Measurements from ENCODE around the gene RAE1. TPM values are rescaled to one million over a fixed set of nuclear protein-coding genes. Genes with fewer than 3 reads are reported as not detected.

RAE1 gene
- total RNA-seq, 3 donors from 2014 or later (not counting 1 experiment from before 2014, with no cell fraction given): 50.3 to 66.8 (median 52.5) TPM

DNA sequence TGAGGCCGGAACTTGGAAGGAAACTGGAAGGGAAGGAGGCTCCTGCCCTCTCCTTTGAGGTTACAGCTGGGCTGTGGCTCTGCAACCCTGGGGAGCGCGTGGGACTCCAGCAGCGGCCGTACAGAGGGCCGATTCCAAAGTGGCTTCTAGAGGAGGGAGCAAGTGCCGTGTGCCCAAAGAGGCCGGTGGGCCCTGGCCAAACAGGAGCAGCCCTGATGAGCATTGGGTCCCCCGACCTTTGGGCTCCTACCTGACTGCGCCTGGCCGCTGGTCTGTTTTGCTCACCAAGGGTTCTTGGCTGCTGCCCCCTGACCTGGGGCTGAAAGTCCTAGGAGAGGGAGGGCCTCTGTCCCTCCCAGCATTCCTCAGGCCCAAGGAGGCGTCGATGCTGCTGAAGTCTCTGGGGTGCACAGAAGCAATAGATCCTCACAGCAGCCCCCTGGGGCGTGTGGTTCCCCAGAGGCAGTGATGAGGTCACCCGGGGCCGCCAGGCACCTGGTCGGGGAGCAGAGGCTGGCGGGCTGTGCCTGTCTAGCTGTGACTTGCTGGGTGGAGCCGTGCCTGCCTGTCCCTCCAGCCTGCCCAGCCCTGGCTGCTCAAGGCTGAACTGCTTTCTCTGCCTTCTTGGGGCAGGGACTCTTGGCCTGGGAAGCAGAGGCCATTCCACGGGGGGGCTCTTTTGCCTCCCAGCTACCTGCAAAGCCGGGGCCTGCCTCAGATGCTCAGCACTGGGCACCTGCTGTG is 49.9 kb downstream of the RAE1 start:
- H3K9me3 Mint-ChIP-seq: no peaks in the 10 kb centered on the region
- peak in 1 of 3 donors; percentile 7 for ATAC-seq
- H3K4me1 ChIP-seq (ENCODE audit: control insufficient read depth, insufficient read depth, low read length): peaks cover 100% of the 10 kb centered on the region
- peak overlapping the region; percentile 95 to 97 for H3K27ac Mint-ChIP-seq
- H3K27me3 Mint-ChIP-seq (ENCODE audit: low read depth in 2 of 2): no peaks in the 10 kb centered on the region
- intact Hi-C loops (cut with micrococcal nuclease): no loop called here
- H3K4me3 ChIP-seq (ENCODE audit: low read length): no peak overlapping the region
- H3K36me3 ChIP-seq (ENCODE audit: control insufficient read depth, insufficient read depth, low read length): peaks cover 79% of the 10 kb centered on the region
- no peaks in the 10 kb centered on the region for H3K9me3 ChIP-seq (ENCODE audit: control insufficient read depth, insufficient read depth, low read length)
- peak overlapping the region; percentile 79 for H3K27ac ChIP-seq (ENCODE audit: low read length)
- no peaks in the 10 kb centered on the region for H3K36me3 Mint-ChIP-seq
- H3K4me1 Mint-ChIP-seq: peaks cover 77 to 93% of the 10 kb centered on the region in 2 donors
- TF ChIP-seq, protein P1, sequence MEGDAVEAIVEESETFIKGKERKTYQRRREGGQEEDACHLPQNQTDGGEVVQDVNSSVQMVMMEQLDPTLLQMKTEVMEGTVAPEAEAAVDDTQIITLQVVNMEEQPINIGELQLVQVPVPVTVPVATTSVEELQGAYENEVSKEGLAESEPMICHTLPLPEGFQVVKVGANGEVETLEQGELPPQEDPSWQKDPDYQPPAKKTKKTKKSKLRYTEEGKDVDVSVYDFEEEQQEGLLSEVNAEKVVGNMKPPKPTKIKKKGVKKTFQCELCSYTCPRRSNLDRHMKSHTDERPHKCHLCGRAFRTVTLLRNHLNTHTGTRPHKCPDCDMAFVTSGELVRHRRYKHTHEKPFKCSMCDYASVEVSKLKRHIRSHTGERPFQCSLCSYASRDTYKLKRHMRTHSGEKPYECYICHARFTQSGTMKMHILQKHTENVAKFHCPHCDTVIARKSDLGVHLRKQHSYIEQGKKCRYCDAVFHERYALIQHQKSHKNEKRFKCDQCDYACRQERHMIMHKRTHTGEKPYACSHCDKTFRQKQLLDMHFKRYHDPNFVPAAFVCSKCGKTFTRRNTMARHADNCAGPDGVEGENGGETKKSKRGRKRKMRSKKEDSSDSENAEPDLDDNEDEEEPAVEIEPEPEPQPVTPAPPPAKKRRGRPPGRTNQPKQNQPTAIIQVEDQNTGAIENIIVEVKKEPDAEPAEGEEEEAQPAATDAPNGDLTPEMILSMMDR (IDR thresholded peaks at IDR 0.05): no peak
- peak; percentile 49 to 50 for DNase-seq
- H3K27me3 ChIP-seq (ENCODE audit: control insufficient read depth, insufficient read depth, low read length): no peaks in the 10 kb centered on the region
- H3K4me3 Mint-ChIP-seq: peak overlapping the region; percentile 86
- WGBS (ENCODE audit: insufficient coverage): 67% methylated on average over 21 of the region's 21 CpGs

DNA sequence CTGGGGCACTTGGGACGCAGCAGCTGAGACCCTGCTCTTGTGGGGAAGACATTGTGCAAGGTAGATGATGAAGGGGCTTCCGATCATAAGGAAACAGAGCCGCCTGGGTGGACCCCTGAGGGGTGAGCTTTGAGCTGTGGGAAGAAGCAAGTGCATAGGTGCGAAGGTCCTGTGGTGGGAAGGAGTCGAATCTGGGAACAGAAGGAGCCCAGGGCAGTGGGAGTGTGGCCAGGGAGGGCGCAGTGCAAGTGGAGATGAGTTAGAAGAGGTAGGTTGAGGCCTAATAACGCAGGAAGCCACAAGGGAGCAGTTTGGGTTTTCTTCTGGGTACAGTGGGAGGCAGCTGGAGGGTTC is 50.5 kb downstream of the RAE1 start:
- TF ChIP-seq, protein P1 (IDR thresholded peaks at IDR 0.05): no peak
- Mint-ChIP-seq H3K36me3 (no peaks in the 10 kb centered on the region), H3K4me1 (peaks cover 73 to 90% of the 10 kb centered on the region in 2 donors), H3K27me3 (ENCODE audit: low read depth in 2 of 2) (no peaks in the 10 kb centered on the region), H3K9me3 (no peaks in the 10 kb centered on the region), H3K4me3 (peak overlapping the region; percentile 86), H3K27ac (peak overlapping the region; percentile 95 to 97)
- intact Hi-C loops (cut with micrococcal nuclease): no loop called here
- DNase-seq (no peak), ATAC-seq (no peak)
- H3K27me3 ChIP-seq (ENCODE audit: control insufficient read depth, insufficient read depth, low read length): no peaks in the 10 kb centered on the region
- WGBS (ENCODE audit: insufficient coverage): 71% methylated on average over 7 of the region's 7 CpGs
- H3K4me1 ChIP-seq (ENCODE audit: control insufficient read depth, insufficient read depth, low read length): peaks cover 100% of the 10 kb centered on the region
- H3K4me3 ChIP-seq (ENCODE audit: low read length): no peak overlapping the region
- no peaks in the 10 kb centered on the region for H3K9me3 ChIP-seq (ENCODE audit: control insufficient read depth, insufficient read depth, low read length)
- H3K36me3 ChIP-seq (ENCODE audit: control insufficient read depth, insufficient read depth, low read length): peaks cover 79% of the 10 kb centered on the region
- H3K27ac ChIP-seq (ENCODE audit: low read length): peak overlapping the region; percentile 79

DNA sequence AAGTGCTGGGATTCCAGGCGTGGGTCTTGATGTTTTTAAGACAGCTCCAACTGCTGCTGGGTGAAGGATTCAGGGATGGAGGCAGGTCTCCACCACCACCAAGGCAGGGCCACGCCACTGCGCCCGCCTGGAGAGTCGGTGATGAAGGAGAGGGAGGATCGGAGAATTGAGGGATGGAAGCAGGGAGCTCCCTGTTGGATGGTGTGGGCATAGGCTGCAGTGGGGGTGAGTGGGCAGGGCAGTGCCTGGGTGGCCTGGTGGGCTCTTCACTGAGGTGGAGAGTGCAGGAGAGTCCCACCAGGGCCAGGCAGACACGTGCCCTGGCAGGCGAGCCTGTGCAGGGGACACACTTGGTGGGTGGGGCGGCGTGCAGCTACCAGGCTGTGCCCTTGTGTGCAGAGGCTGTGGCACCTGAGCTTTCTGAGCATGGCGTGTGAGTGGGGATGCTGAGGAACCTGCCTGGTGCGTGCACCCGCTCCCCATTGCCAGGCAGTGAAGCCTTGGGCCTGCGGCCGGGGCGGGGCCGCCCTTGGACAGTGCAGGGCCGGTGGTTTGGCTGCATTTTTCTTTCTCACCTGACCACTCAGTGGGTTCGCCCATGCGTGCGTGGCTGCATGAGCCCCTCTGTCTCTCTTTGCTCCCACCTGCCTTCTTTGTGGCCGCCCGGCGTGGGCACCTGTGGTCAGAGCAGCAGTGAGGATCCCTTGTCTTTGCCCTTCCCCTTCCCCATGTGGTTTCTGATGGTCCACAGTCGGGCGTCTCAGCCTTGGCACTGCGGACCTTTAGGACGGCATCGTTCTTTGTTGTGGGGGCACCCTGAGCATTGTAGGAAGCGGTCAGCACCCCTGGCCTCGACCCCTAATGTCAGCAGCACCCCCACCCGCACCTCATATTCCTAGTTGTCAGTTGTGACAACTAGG is 51.4 kb downstream of the RAE1 start:
- WGBS (ENCODE audit: insufficient coverage): 89% methylated on average over 32 of the region's 32 CpGs
- H3K27ac ChIP-seq (ENCODE audit: low read length): no peak overlapping the region
- H3K4me3 Mint-ChIP-seq: peak overlapping the region; percentile 86
- H3K27me3 ChIP-seq (ENCODE audit: control insufficient read depth, insufficient read depth, low read length): no peaks in the 10 kb centered on the region
- intact Hi-C loops (cut with micrococcal nuclease): no loop called here
- no peak for DNase-seq
- peaks cover 67 to 90% of the 10 kb centered on the region in 2 donors for H3K4me1 Mint-ChIP-seq
- no peak for ATAC-seq
- TF ChIP-seq, protein P1 (IDR thresholded peaks at IDR 0.05): no peak
- no peaks in the 10 kb centered on the region for H3K27me3 Mint-ChIP-seq (ENCODE audit: low read depth in 2 of 2)
- no peaks in the 10 kb centered on the region for H3K9me3 Mint-ChIP-seq
- no peaks in the 10 kb centered on the region for H3K9me3 ChIP-seq (ENCODE audit: control insufficient read depth, insufficient read depth, low read length)
- H3K27ac Mint-ChIP-seq: peak overlapping the region; percentile 95 to 97
- H3K4me1 ChIP-seq (ENCODE audit: control insufficient read depth, insufficient read depth, low read length): peaks cover 98% of the 10 kb centered on the region
- peaks cover 76% of the 10 kb centered on the region for H3K36me3 ChIP-seq (ENCODE audit: control insufficient read depth, insufficient read depth, low read length)
- no peak overlapping the region for H3K4me3 ChIP-seq (ENCODE audit: low read length)
- H3K36me3 Mint-ChIP-seq: no peaks in the 10 kb centered on the region
